ENCODE results near the gene ATP1B3.
"Not testable (repeated sequence)": the region's sequence is repeated elsewhere in the genome, so short reads cannot be mapped to it uniquely, and the experiment has no call there.

The ATP1B3 gene

GRCh38 chr3:141909408-141909807 lies 33.0 kb downstream of the ATP1B3 start:
- no peak for DNase-seq

GRCh38 chr3:141909986-141910385 lies 33.5 kb downstream of the ATP1B3 start:
- not testable (repeated sequence) for DNase-seq

GRCh38 chr3:141913150-141913811 lies 36.8 kb downstream of the ATP1B3 start:
- peak in 3 of 5 experiments; percentile 13 to 84 (median 30) for DNase-seq

GRCh38 chr3:141914311-141914710 lies 37.9 kb downstream of the ATP1B3 start:
- DNase-seq: no peak

DNA sequence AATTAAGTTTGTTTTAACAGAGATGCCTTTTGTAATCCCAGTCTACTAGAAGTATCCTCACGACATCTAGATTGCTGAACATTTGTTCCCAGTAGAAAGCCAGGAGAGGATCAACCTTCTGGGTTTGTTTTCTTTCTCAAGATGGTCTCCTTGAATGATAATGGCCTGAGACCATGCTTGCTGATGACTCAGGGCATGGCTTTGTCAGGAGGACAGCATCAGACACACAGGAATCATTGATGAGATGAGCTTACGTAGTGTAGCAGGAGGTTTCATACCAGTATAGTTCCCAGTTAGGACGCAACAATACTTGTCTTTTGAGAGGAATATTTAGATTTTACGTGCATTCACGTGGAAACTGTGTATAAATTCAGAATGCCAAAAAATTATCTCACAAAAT lies 38.6 kb downstream of the ATP1B3 start:
- no peak for DNase-seq

GRCh38 chr3:141915766-141916165 lies 39.3 kb downstream of the ATP1B3 start:
- no peak for DNase-seq

DNA sequence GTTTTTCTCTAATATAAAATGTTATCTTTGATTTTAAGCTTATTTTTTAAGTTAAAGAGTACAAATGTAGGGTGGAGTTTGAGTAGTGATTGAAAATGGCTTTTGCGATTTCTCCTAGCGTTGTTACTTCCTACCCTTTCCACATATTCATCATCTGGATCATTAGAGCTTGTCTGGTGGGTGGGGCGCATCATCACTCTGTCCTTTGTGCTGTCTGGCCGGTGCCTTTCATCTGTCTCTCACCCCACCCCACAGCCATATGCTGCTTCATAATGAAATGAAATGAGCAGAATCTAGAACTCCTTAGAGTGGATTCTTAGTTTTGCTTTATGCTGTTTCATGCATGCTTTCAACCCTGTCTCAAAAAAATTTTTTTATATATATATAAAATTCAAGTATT lies 44.3 kb downstream of the ATP1B3 start:
- no peak for DNase-seq

DNA sequence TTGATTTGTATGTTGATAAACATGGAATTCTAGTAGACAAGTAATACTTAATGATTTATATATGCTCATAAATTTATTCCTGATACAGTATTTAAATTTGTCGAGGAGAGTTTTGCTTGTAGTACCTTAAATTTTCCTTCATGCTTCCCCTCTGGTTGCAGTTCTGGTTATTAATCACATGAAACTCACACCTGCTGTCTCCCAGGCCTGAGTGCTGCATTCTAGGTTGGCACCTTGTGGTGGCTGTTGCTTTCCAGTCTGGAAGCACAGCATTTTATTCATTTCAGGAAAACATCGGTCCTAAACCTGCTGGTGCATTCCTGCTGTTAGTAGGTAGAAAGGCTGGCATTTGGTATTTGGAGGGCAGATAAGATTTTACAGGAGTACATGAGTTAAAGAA lies 44.9 kb downstream of the ATP1B3 start:
- no peak for DNase-seq

DNA sequence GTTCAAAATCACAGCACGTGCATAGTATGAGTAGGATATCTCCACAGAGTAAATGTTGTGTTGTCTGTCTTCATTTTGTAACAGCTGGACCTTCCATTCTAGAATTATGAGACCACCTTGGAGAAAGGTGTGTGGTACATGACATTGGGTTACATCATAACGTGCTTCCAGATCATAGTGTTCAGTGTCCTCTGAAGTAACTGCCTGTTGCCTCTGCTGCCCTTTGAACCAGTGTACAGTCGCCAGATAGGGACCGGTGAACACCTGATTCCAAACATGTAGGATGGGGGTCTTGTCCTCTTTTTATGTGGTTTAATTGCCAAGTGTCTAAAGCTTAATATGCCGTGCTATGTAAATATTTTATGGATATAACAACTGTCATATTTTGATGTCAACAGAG lies 49.2 kb downstream of the ATP1B3 start:
- DNase-seq: not testable (repeated sequence)

DNA sequence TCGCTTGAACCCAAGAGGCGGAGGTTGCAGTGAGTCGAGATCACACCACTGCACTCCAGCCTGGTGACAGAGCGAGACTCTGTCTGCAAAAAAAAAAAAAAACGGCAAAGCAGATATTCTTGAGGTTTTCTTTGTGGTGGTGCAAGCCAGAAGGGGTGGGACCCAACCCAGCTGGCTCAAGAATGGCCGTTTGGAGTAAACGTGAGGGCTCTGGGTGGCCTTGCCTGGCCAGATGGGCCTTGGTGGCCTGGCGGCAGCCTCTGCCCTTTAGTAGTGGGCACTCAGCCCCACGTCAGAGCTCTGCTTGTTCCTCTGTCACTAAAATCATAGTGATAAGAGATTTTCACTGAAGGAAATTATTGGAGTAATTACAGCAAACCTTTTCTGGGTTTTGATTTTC lies 50.5 kb downstream of the ATP1B3 start:
- DNase-seq: no peak

DNA sequence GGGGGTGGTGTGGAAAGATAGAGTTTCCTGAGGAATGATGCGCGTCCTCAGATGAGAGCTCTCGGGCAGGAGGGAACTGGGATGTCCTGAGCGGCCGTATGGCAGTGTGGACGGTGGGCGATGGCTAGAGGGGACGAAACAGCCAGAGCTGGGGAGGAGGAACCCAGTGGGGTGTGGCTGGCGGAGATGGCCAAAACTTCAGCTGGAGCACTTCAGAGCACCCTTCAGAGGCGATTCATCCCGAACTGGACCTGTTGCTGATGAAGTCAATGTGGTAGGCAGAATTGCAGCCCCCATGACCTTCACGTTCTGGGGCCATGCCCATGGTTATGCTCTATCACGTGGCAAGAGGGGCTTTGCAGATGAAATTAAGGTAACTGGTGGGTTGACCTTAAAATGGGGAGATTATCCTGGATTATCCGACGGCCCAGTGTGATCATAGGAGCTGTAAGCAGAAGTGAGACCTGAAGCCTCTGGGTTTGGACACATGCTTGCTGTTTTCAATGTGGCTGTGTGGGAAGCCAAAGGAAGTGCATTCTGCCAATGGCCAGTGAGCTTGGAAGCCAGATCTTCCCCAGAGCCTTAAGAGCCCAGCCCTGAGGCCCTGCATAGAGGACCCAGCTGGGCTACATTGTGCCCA lies 52.3 kb downstream of the ATP1B3 start:
- DNase-seq: no peak

DNA sequence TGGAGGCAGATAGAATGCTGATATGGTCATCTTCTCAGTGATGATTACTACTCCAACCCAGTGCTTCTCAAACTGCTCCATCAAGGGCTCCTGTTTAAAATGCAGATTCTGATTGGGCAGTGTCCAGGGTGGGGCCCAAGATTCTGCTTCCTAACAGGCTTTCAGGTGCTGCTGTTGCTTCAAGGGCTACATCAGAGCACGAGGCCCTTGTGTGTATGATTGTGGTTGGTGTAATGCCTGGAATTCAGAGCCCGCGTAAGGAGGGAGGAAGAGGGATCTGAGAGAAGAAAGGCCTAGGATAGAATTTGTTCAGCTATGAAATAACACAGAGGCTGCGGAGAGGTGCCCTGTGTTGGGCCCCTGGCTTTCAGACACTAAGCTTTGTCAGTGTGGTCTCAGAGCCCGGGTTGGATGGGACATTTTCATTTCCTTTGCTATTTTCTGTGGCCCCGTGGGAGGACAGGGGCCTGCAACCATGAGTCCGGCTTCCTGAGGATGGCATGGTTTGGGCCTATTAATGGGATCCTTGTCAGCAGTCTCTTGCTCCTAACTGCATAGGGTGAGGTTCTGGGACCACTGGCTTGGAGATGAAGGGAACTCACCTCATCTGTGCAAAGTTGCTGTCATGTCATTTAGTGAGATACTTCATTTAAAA lies 53.0 kb downstream of the ATP1B3 start:
- DNase-seq: no peak

GRCh38 chr3:141930801-141931200 lies 54.4 kb downstream of the ATP1B3 start:
- no peak for DNase-seq

DNA sequence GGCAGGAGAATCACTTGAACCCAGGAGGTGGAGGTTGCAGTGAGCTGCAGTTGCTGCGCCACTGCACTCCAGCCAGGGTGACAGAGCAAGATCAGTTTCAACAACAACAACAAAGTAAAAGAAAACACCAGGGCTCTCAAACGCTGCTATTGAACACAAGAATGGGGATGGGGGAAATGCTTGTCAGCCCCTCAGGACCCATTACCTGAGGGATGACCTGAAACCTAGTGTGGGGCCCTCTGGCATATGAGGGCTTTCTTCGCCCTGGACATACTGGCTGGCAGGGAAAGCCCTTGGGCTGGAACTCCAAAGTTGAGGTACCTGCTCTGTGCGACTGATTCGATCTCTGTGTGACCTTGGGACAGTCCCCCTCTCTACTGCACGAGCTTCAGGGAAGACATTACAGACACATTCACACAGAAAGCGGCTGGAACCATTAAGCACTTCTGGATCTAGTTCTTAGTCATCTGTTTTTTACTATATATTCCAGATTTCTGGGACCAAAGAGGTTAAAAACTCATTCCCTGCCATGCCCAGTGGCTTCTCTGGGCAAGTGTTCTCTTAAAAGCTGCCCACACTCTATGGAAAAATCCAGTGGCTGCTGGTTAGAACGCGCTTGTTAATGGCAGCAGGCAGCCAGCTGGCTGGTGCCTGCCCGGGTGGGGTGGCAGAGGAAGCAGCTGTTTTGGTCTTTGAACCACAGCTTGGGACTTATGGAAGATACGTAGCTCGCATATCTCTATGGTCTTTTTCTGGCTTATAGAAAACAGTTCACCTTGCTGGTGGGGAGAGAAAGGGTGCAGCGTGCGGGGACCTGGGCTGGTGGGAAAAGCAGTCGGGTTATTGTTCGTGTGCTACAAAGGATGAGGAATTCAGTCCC lies 57.2 kb downstream of the ATP1B3 start:
- no peak for DNase-seq

GRCh38 chr3:141934354-141934753 lies 57.9 kb downstream of the ATP1B3 start:
- DNase-seq: no peak

DNA sequence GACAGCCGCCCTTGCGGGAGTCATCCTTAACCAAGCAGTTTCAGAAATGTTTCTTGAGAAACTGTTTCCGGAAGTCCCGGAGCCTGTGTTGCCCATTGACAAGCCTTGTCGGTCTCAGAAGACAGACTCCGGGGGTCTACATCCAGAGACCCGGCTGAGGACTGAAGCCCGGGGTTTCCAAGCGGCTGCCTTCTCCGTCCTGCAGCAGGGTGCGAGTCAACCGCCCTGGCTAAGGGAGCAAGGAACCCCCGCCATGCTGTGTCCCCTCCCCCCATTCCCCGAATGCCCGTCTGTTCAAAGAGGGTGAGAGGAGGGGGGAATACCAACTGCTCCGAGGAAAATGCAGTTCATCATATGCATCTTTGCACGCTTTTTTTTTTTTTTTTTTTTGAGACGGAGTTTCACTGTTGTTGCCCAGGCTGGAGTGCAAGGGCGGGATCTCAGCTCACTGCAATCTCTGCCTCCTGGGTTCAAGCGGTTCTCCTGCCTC lies 61.6 kb downstream of the ATP1B3 start:
- no peak for DNase-seq

DNA sequence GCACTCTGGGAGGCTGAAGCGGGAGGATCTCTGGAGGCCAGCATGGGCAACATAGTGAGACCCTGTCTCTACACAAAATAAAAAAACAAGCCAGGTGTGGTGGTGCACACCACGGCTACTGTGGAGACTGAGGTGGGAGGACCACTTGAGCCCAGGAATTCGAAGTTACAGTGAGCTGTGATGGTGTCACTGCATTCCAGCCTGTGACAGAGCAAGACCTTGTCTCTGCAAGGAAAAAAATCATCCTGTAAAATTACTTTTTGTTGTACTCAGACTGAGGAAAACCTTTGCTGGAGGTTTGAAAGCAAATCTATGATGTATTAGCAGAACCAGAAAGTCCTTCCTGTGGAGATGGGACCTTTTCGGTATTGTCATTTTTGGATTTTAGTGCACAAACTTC lies 63.3 kb downstream of the ATP1B3 start:
- no peak for DNase-seq

- DNase-seq: peak in 2 of 5 experiments; percentile 9 to 20
Measured at GRCh38 chr3:141940194-141940776, 63.8 kb downstream of the ATP1B3 start.

DNA sequence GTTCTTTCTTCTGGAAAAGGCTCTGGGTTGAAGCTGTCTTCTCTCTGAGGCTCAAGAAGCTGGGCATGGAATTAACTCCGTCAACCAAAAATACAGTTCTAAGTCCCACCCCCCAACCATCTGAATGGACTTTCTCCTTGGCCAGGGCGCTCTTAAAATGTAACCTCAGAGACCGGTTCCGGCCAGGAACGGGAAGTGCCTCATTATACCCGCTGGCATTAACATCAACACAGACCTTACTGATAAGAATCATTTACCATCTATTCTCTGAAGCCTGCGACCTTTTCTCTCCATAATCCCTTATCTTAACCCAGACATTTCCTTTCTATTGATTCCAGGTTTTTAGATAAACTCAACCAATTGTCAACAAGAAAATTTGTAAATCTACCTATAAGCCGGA lies 64.7 kb downstream of the ATP1B3 start:
- DNase-seq: no peak

DNA sequence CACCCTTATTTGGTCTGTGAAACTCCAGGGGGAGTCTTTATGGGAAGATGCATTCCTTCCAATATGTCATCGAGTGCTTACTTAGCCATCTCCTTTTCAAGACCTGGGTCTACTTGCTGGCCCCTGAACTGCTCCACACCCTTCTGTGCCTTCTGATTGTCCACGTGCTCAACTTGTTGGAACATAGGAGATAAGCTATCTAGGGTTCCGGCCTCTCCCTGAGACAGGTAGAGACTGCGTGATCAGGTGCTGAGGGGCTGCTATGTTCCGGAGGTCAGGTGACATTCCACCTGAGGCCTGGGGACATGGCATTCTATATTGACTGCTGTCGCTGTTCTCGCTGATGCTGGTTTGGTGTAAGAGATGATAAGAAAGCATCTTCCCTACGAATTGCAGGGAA lies 65.6 kb downstream of the ATP1B3 start:
- no peak for DNase-seq

DNA sequence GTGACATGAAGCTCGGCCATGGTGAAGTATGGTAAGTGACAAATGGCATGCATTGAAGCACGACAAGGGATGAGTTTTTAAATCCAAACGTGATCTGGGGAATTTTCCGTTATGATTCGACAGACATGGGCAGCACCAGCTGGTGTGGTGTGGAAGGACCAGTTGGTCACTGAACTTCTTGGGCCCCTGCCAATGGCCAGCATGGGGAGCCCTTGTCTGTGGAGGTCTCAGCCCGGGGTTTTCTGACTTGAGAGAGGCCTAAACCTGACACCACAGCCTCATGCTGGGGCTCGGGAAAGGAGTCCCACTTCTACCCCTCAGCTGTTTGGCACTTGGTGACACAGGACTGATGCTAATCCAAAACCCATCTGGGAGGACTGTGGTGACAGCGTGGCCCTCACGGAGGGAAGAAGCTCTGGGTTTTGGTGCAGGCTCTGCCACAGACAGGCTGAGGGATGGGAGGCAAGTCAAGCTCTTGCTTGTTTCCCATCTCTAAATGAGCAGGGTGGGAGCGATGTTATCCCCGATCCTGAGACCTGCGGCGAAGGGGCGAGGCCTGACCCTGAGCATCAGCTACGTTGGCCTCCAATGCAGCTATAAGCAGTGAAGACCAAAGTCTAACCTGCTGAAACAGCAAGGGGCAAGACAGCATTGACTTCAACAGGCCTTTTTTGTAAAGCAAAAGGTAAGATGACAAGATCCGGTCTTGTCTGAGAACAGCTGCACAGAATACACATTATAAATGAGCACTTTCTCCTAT lies 69.5 kb downstream of the ATP1B3 start:
- no peak for DNase-seq

DNA sequence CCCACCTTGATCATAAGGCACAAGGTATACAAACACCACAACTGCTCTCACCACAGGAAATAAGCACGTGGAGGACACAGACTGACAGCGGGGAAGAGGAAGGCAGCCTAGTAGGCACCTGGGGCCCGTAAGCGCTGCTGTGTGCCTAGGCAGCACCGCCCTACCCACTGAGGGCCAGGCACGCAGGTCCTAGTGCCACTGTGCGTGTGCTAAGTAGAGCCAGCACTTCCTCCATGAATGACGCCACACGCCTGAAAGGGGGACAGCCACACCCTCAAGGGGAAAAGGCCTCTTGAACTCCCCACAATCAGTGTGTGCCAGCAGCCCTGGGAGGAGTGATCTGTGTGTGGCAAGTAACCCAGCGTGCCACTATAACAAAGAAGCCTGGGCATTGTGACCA lies 73.0 kb downstream of the ATP1B3 start:
- no peak for DNase-seq

Data from T-helper 2 cell (primary cell).